WTC11 (cell line): Measurements from ENCODE around the gene UCHL3.

Experiments used
- CBFB ChIP-seq: sonication (generic); formaldehyde crosslinking; IDR thresholded peaks from 2 replicates; pipeline ENCODE4 v1.8.1; 2022; ENCODE audit warnings: mild to moderate bottlenecking, low read depth, missing genetic modification reagents
- CTCF ChIP-seq: fragments of 200-600 bp; IDR thresholded peaks from 2 replicates; pipeline ENCODE4 v1.8.0; 2022; ENCODE audit warnings: antibody characterized with exemption
- ESRRA ChIP-seq: sonication (generic); formaldehyde crosslinking; IDR thresholded peaks from 2 replicates; pipeline ENCODE4 v1.8.1; 2022; ENCODE audit warnings: mild to moderate bottlenecking, missing genetic modification reagents, borderline replicate concordance
- ETV6 ChIP-seq: sonication (generic); formaldehyde crosslinking; IDR thresholded peaks from 2 replicates; pipeline ENCODE4 v1.8.1; 2022; ENCODE audit warnings: mild to moderate bottlenecking, missing genetic modification reagents
- FOXJ3 ChIP-seq: sonication (generic); formaldehyde crosslinking; IDR thresholded peaks from 2 replicates; pipeline ENCODE4 v1.9.0; 2021; ENCODE audit warnings: missing genetic modification reagents, mild to moderate bottlenecking, borderline replicate concordance
- NFYB ChIP-seq: sonication (generic); formaldehyde crosslinking; conservative IDR thresholded peaks from 2 replicates; pipeline ENCODE4 v1.8.0; 2022; ENCODE audit warnings: low read depth, missing genetic modification reagents
- ZNF532 ChIP-seq: fragments of 250-450 bp; sonication (Bioruptor Pico); IDR thresholded peaks from 2 replicates; pipeline ENCODE4 v1.9.0; 2021; ENCODE audit warnings: mild to moderate bottlenecking, borderline replicate concordance
- TF ChIP-seq, protein P1 (sequence below): sonication (generic); formaldehyde crosslinking; IDR thresholded peaks from 2 replicates; pipeline ENCODE4 v1.8.0; 2022; ENCODE audit warnings: missing genetic modification reagents
- TF ChIP-seq, protein P2 (sequence below): sonication (generic); formaldehyde crosslinking; IDR thresholded peaks from 2 replicates; pipeline ENCODE4 v1.8.0; 2022; ENCODE audit warnings: mild to moderate bottlenecking, missing genetic modification reagents

GRCh38 chr13:75639454-75639853 is 89.9 kb downstream of the UCHL3 start:
- TF ChIP-seq CTCF (no peak), CBFB (no peak), NFYB (no peak), ETV6 (no peak), ZNF532 (CRISPR knock-in tag) (no peak), ESRRA (CRISPR knock-in tag) (no peak), FOXJ3 (CRISPR knock-in tag) (no peak)
- TF ChIP-seq, protein P1, sequence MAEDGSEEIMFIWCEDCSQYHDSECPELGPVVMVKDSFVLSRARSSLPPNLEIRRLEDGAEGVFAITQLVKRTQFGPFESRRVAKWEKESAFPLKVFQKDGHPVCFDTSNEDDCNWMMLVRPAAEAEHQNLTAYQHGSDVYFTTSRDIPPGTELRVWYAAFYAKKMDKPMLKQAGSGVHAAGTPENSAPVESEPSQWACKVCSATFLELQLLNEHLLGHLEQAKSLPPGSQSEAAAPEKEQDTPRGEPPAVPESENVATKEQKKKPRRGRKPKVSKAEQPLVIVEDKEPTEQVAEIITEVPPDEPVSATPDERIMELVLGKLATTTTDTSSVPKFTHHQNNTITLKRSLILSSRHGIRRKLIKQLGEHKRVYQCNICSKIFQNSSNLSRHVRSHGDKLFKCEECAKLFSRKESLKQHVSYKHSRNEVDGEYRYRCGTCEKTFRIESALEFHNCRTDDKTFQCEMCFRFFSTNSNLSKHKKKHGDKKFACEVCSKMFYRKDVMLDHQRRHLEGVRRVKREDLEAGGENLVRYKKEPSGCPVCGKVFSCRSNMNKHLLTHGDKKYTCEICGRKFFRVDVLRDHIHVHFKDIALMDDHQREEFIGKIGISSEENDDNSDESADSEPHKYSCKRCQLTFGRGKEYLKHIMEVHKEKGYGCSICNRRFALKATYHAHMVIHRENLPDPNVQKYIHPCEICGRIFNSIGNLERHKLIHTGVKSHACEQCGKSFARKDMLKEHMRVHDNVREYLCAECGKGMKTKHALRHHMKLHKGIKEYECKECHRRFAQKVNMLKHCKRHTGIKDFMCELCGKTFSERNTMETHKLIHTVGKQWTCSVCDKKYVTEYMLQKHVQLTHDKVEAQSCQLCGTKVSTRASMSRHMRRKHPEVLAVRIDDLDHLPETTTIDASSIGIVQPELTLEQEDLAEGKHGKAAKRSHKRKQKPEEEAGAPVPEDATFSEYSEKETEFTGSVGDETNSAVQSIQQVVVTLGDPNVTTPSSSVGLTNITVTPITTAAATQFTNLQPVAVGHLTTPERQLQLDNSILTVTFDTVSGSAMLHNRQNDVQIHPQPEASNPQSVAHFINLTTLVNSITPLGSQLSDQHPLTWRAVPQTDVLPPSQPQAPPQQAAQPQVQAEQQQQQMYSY (CRISPR knock-in tag): no peak
- TF ChIP-seq, protein P2, sequence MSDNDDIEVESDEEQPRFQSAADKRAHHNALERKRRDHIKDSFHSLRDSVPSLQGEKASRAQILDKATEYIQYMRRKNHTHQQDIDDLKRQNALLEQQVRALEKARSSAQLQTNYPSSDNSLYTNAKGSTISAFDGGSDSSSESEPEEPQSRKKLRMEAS (CRISPR knock-in tag): no peak
